Brain microvascular endothelial cell (primary cell): Measurements from ENCODE around the gene TSPEAR.
"Not testable (repeated sequence)": the region's sequence is repeated elsewhere in the genome, so short reads cannot be mapped to it uniquely, and the experiment has no call there.

Experiments used
- DNase-seq: peaks from one replicate; pipeline ENCODE4 v3.0.0-alpha.2; 2020
- H3K27ac ChIP-seq: fragments of 250-450 bp; sonication (Bioruptor Pico); 2 replicates; pipeline ENCODE4 v1.5.1; 2020; ENCODE audit warnings: mild to moderate bottlenecking, moderate library complexity
- H3K27me3 ChIP-seq: fragments of 250-450 bp; sonication (Bioruptor Pico); replicated peaks from 2 replicates; pipeline ENCODE4 v1.5.1; 2020; ENCODE audit warnings: mild to moderate bottlenecking
- H3K36me3 ChIP-seq: fragments of 250-450 bp; sonication (Bioruptor Pico); replicated peaks from 2 replicates; pipeline ENCODE4 v1.5.1; 2020; ENCODE audit warnings: mild to moderate bottlenecking
- H3K4me3 ChIP-seq: 2 replicates; pipeline ENCODE4 v1.5.1; 2011; ENCODE audit warnings: low read depth, mild to moderate bottlenecking, control low read depth, low read length, moderate library complexity
- CTCF ChIP-seq: IDR thresholded peaks from 2 replicates; pipeline ENCODE4 v1.5.1; 2011; ENCODE audit warnings: low read depth, mild to moderate bottlenecking, moderate library complexity, low read length, control low read depth, inconsistent platforms; ENCODE audit errors: missing control alignments
- in situ Hi-C: cut with HindIII; loops from 2 replicates; pipeline ENCODE4 v1.10.0; 2017; ENCODE audit warnings: low sequenced_read_pairs, low pct_ligation_motif_present

TSPEAR gene

DNA sequence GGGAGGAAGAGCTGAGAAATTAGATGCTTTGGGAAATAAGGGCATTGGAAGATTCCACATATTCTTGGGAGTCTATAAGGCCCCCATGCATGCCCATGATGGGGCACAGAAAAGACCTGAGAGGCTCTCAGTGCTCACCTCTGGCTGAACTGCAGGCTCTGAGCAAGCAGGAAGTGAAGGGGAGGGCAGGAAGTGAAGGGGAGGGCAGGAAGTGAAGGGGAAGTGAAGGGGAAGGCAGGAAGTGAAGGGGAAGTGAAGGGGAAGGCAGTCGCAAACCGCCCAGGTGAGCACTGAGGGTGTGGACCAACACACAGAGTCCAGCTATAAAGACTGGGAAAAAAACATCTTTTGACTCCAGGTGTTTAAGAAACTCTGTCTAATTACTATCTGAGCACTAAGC is 80.9 kb downstream of the TSPEAR start:
- no peak for DNase-seq
- no peak for TF ChIP-seq CTCF
- H3K27me3 ChIP-seq = no peaks in the 10 kb centered on the region
- H3K27ac ChIP-seq = no peak overlapping the region
- H3K36me3 ChIP-seq = no peaks in the 10 kb centered on the region
- in situ Hi-C loops = no loop called here
- H3K4me3 ChIP-seq = no peak overlapping the region

- in situ Hi-C loops = no loop called here
- no peak for TF ChIP-seq CTCF
- H3K27ac ChIP-seq = no peak overlapping the region
- H3K36me3 ChIP-seq = no peaks in the 10 kb centered on the region
- no peak overlapping the region for H3K4me3 ChIP-seq
- H3K27me3 ChIP-seq = no peaks in the 10 kb centered on the region
- DNase-seq = no peak
Measured at GRCh38 chr21:44628707-44629391, 82.5 kb downstream of the TSPEAR start.

- DNase-seq, in situ Hi-C loops, H3K36me3 ChIP-seq, H3K27me3 ChIP-seq, H3K4me3 ChIP-seq, H3K27ac ChIP-seq: not testable (repeated sequence)
Measured at GRCh38 chr21:44627831-44628233, 83.5 kb downstream of the TSPEAR start.

DNA sequence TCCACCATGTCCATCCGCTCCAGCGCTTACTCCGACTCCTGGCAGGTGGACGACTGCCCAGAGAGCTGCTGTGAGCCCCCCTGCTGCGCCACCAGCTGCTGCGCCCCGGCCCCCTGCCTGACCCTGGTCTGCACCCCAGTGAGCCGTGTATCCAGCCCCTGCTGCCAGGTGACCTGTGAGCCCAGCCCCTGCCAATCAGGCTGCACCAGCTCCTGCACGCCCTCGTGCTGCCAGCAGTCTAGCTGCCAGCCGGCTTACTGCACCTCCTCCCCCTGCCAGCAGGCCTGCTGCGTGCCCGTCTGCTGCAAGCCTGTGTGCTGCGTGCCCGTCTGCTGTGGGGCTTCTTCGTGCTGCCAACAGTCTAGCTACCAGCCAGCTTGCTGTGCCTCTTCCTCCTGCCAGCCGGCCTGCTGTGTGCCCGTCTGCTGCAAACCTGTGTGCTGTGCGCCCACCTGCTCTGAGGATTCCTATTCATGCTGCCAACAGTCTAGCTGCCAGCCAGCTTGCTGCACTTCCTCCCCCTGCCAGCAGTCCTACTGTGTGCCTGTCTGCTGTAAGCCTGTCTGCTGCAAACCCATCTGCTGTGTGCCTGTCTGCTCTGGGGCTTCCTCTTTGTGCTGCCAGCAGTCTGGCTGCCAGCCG is 84.1 kb downstream of the TSPEAR start:
- H3K27me3 ChIP-seq, H3K4me3 ChIP-seq, DNase-seq, H3K36me3 ChIP-seq, in situ Hi-C loops, H3K27ac ChIP-seq: not testable (repeated sequence)

DNA sequence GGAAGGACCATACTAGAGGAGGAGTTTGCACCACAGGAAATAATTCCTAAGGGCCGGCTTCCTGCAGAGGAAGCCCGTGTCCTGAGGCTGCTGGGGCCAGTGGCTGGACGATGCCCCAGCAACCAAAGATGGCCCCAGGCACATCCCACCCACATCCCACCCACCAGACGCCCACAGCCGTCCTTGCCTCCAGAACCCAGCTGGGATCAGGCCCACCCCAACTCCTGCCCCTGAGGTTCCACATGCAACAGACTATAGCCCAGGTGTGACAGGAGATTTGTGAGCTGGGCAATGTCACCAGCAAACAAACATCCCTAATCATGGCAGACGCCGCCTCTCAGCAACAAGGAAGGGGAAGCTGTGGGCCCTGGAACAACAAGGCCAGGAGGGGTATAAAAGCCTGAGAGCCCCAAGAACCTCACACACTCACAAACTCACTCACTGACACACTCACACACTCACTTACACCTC is 84.7 kb downstream of the TSPEAR start, which contains the start of gene KRTAP10-9:
TSS of gene KRTAP10-9 (plus strand) at position 421 of the 471 bp plus-strand sequence. CDS start 79 bp downstream, outside the sequence.
- in situ Hi-C loops = no loop called here
- Histone ChIP-seq H3K27me3 (no peaks in the 10 kb centered on the region), H3K4me3 (no peak within 1 kb of the TSS), H3K27ac (no peak within 1 kb of the TSS), H3K36me3 (no peaks in the 10 kb centered on the region)
- no peak for DNase-seq
- no peak for TF ChIP-seq CTCF

GRCh38 chr21:44626262-44626661 is 85.1 kb downstream of the TSPEAR start:
- H3K27me3 ChIP-seq = no peaks in the 10 kb centered on the region
- no peaks in the 10 kb centered on the region for H3K36me3 ChIP-seq
- DNase-seq = no peak
- H3K27ac ChIP-seq = no peak overlapping the region
- TF ChIP-seq CTCF = no peak
- in situ Hi-C loops = no loop called here
- H3K4me3 ChIP-seq = no peak overlapping the region

GRCh38 chr21:44625756-44626155 is 85.6 kb downstream of the TSPEAR start:
- no peak overlapping the region for H3K4me3 ChIP-seq
- TF ChIP-seq CTCF = no peak
- DNase-seq = no peak
- no peak overlapping the region for H3K27ac ChIP-seq
- in situ Hi-C loops = no loop called here
- H3K36me3 ChIP-seq = no peaks in the 10 kb centered on the region
- H3K27me3 ChIP-seq = no peaks in the 10 kb centered on the region
